HepG2 (cell line): ENCODE data around the gene FBXO41. TPM values are rescaled to one million over a fixed set of nuclear protein-coding genes. Genes with fewer than 3 reads are reported as not detected.
A peak's percentile ranks its signal among the peaks of the same experiment; 100 is the strongest.

Source experiments
- EEA1 ChIP-seq: sonication (generic); formaldehyde crosslinking; IDR thresholded peaks from 2 replicates; pipeline ENCODE4 v1.5.1; 2020; ENCODE audit warnings: mild to moderate bottlenecking, missing genetic modification reagents, borderline replicate concordance
- KDM4B ChIP-seq: sonication (generic); formaldehyde crosslinking; IDR thresholded peaks from 2 replicates; pipeline ENCODE4 v1.4.0; 2020; ENCODE audit warnings: missing genetic modification reagents
- RORA ChIP-seq: sonication (generic); formaldehyde crosslinking; IDR thresholded peaks from 2 replicates; pipeline ENCODE4 v1.5.0; 2020; ENCODE audit warnings: mild to moderate bottlenecking, missing genetic modification reagents, moderate library complexity
- SRSF4 ChIP-seq: fragments of 200-400 bp; formaldehyde crosslinking; IDR thresholded peaks from one replicate; pipeline ENCODE4 v1.6.1; 2018; ENCODE audit warnings: mild to moderate bottlenecking, low read depth, low read length, moderate library complexity; ENCODE audit not compliant: poor library complexity, severe bottlenecking
- TFE3 ChIP-seq: IDR thresholded peaks from 2 replicates; pipeline ENCODE4 v1.6.1; 2016
- YY1 ChIP-seq: IDR thresholded peaks from 2 replicates; pipeline ENCODE4 v1.6.1; 2011; ENCODE audit warnings: low read length, low read depth, moderate library complexity, mild to moderate bottlenecking; ENCODE audit not compliant: insufficient read depth, insufficient replicate concordance
- ZGPAT ChIP-seq: IDR thresholded peaks from 2 replicates; pipeline ENCODE4 v1.6.1; 2016; ENCODE audit warnings: mild to moderate bottlenecking
- ZNF7 ChIP-seq: IDR thresholded peaks from 2 replicates; pipeline ENCODE4 v1.6.1; 2016; ENCODE audit warnings: missing biosample characterization, missing genetic modification reagents
- ZNF724P ChIP-seq: sonication (generic); formaldehyde crosslinking; IDR thresholded peaks from 2 replicates; pipeline ENCODE4 v1.8.0; 2022; ENCODE audit warnings: missing genetic modification reagents, borderline replicate concordance
- polyA plus RNA-seq, 8 experiments: library from polyadenylated mRNA; depleted of rRNA in 3 of 8; stranded (reverse) in 7 of 8; unstranded in 1 of 8; fragments of >200 nt; fragmentation: Illumina TruSeq in 4 of 8; extraction: Trizol in 4 of 8; gene quantifications; 2 replicates each; pipeline versions ENCODE4 v1.2.1 to v1.2.3, GENCODE V29; 2011 to 2016; ENCODE audit warnings: low read depth in 4 of 8, missing spikeins in 1 of 8, mixed read lengths in 1 of 8; ENCODE audit not compliant: insufficient read depth in 1 of 8
- total RNA-seq, 5 experiments: library from RNA; depleted of rRNA; stranded (reverse); fragments of >200 nt; fragmentation: Illumina TruSeq; extraction: Trizol; gene quantifications; 2 replicates each; pipeline ENCODE4 v1.2.3, GENCODE V29; 2016; ENCODE audit warnings: low read depth in 1 of 5
- TF ChIP-seq, protein P1 (sequence below), 2 experiments: IDR thresholded peaks; 2 replicates each; pipeline ENCODE4 v1.6.1; 2011 to 2012; ENCODE audit warnings: low read length in 2 of 2, borderline replicate concordance in 1 of 2, low read depth in 1 of 2, mild to moderate bottlenecking in 1 of 2, moderate library complexity in 1 of 2
- TF ChIP-seq, protein P2 (sequence below): IDR thresholded peaks from 2 replicates; pipeline ENCODE4 v1.6.1; 2016; ENCODE audit warnings: low read depth, missing genetic modification reagents, missing compliant biosample characterization

FBXO41 gene
- total and polyA plus RNA-seq, 2 of the 13 experiments (the other 11 are each of a cell fraction or from before 2014, with no cell fraction given), result 4.2 to 10.3 TPM

DNA sequence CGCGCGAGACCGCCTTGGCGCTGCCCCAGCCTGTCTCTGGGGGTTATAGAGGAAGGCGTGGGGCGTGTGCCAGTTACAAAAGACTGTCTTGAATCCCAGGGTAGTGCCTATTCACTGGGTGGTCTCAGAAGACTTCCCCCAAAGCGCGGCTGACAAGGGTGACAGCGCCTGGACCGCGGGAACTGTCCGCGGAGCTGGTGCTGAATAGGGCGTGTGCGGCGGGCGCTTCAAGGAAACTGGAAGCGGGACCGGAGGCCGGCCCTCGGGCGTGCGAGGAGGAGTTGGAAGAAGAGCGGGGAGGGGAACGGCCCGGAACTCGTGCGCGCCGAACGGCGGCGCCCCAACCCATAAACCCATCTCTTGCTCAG lies 6.8 kb upstream of the FBXO41 start (continued):
- TF ChIP-seq, protein P1, sequence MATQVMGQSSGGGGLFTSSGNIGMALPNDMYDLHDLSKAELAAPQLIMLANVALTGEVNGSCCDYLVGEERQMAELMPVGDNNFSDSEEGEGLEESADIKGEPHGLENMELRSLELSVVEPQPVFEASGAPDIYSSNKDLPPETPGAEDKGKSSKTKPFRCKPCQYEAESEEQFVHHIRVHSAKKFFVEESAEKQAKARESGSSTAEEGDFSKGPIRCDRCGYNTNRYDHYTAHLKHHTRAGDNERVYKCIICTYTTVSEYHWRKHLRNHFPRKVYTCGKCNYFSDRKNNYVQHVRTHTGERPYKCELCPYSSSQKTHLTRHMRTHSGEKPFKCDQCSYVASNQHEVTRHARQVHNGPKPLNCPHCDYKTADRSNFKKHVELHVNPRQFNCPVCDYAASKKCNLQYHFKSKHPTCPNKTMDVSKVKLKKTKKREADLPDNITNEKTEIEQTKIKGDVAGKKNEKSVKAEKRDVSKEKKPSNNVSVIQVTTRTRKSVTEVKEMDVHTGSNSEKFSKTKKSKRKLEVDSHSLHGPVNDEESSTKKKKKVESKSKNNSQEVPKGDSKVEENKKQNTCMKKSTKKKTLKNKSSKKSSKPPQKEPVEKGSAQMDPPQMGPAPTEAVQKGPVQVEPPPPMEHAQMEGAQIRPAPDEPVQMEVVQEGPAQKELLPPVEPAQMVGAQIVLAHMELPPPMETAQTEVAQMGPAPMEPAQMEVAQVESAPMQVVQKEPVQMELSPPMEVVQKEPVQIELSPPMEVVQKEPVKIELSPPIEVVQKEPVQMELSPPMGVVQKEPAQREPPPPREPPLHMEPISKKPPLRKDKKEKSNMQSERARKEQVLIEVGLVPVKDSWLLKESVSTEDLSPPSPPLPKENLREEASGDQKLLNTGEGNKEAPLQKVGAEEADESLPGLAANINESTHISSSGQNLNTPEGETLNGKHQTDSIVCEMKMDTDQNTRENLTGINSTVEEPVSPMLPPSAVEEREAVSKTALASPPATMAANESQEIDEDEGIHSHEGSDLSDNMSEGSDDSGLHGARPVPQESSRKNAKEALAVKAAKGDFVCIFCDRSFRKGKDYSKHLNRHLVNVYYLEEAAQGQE (IDR thresholded peaks at IDR 0.05; ENCODE audit: borderline replicate concordance in 1 of 2, low read depth in 1 of 2, low read length in 2 of 2), result peak; percentile 90 to 99
- peak; percentile 54; the same call in 1 of the 2 replicates for TF ChIP-seq ZGPAT (CRISPR knock-in tag)
- no peak for TF ChIP-seq SRSF4
- TF ChIP-seq EEA1, result peak; percentile 38; the same call in 1 of the 2 replicates
- TF ChIP-seq TFE3 (CRISPR knock-in tag), result peak; percentile 81
- peak; percentile 50; the same call in 1 of the 2 replicates for TF ChIP-seq KDM4B (CRISPR knock-in tag)
- TF ChIP-seq ZNF724P (CRISPR knock-in tag), result no peak
- no peak for TF ChIP-seq YY1
- no peak for TF ChIP-seq RORA (CRISPR knock-in tag)
- peak; percentile 55; the same call in 1 of the 2 replicates for TF ChIP-seq ZNF7
- TF ChIP-seq, protein P2, sequence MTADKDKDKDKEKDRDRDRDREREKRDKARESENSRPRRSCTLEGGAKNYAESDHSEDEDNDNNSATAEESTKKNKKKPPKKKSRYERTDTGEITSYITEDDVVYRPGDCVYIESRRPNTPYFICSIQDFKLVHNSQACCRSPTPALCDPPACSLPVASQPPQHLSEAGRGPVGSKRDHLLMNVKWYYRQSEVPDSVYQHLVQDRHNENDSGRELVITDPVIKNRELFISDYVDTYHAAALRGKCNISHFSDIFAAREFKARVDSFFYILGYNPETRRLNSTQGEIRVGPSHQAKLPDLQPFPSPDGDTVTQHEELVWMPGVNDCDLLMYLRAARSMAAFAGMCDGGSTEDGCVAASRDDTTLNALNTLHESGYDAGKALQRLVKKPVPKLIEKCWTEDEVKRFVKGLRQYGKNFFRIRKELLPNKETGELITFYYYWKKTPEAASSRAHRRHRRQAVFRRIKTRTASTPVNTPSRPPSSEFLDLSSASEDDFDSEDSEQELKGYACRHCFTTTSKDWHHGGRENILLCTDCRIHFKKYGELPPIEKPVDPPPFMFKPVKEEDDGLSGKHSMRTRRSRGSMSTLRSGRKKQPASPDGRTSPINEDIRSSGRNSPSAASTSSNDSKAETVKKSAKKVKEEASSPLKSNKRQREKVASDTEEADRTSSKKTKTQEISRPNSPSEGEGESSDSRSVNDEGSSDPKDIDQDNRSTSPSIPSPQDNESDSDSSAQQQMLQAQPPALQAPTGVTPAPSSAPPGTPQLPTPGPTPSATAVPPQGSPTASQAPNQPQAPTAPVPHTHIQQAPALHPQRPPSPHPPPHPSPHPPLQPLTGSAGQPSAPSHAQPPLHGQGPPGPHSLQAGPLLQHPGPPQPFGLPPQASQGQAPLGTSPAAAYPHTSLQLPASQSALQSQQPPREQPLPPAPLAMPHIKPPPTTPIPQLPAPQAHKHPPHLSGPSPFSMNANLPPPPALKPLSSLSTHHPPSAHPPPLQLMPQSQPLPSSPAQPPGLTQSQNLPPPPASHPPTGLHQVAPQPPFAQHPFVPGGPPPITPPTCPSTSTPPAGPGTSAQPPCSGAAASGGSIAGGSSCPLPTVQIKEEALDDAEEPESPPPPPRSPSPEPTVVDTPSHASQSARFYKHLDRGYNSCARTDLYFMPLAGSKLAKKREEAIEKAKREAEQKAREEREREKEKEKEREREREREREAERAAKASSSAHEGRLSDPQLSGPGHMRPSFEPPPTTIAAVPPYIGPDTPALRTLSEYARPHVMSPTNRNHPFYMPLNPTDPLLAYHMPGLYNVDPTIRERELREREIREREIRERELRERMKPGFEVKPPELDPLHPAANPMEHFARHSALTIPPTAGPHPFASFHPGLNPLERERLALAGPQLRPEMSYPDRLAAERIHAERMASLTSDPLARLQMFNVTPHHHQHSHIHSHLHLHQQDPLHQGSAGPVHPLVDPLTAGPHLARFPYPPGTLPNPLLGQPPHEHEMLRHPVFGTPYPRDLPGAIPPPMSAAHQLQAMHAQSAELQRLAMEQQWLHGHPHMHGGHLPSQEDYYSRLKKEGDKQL (CRISPR knock-in tag), result no peak
